GM12872 (cell line): ENCODE results near the gene TCN2.

Experiments used
- TF ChIP-seq, protein P1 (sequence below): IDR thresholded peaks from 3 replicates; pipeline ENCODE4 v1.5.1; 2011; ENCODE audit warnings: low read depth, mild to moderate bottlenecking, low read length, moderate library complexity; ENCODE audit not compliant: insufficient read depth

TCN2 gene

DNA sequence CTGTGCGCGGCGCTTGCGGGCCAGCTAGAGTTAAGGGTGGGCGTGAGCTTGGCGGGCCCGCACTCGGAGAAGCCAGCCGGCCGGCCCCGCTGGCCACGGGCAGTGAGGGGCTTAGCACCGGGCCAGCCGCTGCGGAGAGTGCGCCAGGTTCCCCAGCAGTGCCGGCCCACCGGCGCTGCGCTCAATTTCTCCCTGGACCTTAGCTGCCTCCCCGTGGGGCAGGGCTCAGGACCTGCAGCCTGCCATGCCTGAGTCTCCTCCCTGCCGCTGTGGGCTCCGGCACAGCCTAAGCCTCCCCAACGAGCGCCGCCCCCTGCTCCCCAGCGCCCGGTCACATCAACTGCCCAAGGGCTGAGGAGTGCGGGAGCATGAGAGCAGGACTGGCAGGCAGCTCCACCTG is 10.1 kb upstream of the TCN2 start:
- TF ChIP-seq, protein P1, sequence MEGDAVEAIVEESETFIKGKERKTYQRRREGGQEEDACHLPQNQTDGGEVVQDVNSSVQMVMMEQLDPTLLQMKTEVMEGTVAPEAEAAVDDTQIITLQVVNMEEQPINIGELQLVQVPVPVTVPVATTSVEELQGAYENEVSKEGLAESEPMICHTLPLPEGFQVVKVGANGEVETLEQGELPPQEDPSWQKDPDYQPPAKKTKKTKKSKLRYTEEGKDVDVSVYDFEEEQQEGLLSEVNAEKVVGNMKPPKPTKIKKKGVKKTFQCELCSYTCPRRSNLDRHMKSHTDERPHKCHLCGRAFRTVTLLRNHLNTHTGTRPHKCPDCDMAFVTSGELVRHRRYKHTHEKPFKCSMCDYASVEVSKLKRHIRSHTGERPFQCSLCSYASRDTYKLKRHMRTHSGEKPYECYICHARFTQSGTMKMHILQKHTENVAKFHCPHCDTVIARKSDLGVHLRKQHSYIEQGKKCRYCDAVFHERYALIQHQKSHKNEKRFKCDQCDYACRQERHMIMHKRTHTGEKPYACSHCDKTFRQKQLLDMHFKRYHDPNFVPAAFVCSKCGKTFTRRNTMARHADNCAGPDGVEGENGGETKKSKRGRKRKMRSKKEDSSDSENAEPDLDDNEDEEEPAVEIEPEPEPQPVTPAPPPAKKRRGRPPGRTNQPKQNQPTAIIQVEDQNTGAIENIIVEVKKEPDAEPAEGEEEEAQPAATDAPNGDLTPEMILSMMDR = no peak

DNA sequence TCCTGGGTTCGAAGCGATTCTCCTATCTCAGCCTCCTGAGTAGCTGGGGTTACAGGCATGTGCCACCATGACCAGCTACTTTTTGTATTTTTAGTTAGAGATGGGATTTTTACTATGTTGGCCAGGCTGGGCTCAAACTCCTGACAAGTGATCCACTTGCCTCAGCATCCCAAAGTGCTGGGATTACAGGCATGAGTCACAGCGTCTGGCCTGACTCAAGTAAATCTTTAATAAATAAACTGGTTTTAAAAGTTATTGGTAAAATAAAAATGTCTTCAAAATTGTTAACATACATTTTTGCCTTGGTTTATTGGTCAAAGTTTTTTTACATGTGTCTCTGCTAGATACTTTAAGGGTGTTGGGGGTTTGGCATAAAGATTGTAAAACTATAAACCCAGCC is 8.0 kb upstream of the TCN2 start:
- TF ChIP-seq, protein P1 = no peak

DNA sequence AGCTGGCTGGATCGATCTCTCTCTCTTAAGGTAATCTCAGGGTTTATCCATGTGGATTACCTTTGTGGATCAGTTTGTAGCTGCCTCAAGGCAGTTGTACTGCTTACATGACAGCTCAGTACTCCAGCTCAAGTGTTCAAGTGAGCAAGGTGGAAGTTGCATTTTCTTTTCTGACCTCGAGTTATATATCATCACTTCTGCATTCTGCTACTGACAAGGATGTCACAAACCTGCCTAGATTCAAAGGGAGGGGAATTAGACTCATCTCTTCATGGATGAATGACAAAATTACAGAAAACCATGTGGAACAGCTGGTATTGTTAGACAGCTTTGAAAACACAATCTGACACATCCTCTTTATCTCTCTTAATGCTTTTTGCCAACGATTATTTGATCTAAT is 6.1 kb upstream of the TCN2 start:
- TF ChIP-seq, protein P1 = no peak

DNA sequence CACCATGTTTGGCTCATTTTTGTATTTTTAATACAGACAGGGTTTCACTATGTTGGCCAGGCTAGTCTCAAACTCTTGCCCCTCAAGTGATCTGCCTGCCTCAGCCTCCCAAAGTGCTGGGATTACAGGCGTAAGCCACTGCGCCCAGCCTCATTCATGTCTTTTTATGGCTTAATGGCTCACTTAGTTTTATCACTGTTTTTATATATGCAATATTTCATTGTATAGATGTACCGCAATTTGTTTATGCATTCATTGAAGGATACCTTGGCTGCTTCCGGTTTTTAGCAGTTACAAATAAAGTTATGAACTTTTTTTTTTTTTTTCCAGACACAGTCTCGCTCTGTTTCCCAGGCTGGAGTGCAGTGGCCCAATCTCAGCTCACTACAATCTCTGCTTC is 5.5 kb upstream of the TCN2 start:
- TF ChIP-seq, protein P1 = no peak

DNA sequence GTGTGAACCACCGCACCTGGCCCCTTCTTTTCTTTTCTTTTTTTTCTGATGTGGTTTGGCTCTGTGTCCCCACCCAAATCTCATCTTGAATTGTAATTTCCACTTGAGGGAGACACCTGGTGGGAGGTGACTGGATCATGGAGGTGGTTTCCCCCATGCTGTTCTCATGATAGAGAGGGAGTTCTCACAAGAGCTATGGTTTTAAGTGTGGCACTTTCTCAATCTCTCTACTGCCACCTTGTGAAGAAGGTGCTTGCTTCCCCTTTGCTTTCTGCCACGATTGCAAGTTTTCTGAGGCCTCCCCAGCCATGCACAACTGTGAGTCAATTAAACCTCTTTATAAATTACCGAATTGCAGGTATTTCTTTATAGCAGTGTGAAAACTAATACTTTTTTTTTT is 4.9 kb upstream of the TCN2 start:
- TF ChIP-seq, protein P1 = peak; percentile 54; the same call in 2 of the 3 replicates

DNA sequence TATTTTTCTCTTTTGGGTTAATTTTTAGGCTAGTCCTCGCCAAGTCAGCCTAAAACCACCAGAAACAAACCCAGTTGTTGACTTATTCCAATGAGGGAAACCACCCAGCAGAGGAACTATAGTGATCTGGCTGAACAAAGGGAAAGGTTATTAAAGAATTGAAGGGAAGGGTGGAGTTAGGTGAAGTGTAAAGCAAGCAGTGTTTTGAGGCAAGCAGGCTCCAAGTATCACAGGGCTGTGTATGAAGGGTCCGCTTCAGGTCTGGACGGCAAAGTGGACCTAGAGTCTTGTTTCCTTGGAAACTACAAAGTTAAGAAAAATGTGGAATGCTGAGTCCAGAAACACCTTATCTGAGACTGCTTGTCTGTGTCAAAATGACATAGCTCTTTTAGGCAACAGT is 3.2 kb upstream of the TCN2 start:
- TF ChIP-seq, protein P1 = no peak

DNA sequence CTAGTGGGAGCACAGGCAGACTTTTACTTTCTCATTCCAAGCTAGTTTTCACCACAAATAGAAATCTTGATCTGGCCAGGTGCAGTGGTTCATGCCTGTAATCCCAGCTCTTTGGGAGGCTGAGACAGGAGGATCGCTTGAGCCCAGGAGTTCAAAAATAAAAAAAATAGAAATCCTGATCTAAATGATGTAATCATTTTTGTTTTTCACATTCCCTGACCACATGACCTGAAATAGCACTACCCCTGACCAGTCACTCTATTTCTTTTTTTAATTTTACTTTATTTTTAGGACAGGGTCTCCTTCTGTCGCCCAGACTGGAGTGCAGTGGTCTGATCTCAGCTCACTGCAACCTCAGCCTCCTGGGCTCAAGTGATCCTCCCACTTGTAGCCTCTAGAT is 2.3 kb upstream of the TCN2 start:
- TF ChIP-seq, protein P1 = no peak
